NCI-H69 (cell line): ENCODE data around the gene FAF1.

ENCODE experiments used
- DNase-seq: peaks from one replicate; lab custom pipeline; 2025; lab: John Stamatoyannopoulos, UW

FAF1 gene

GRCh38 chr1:50700621-50701020 lies 259.4 kb downstream of the FAF1 start:
- DNase-seq = no peak

GRCh38 chr1:50700214-50700613 lies 259.9 kb downstream of the FAF1 start:
- DNase-seq = peak; percentile 98

GRCh38 chr1:50699795-50700194 lies 260.3 kb downstream of the FAF1 start:
- DNase-seq = no peak

GRCh38 chr1:50697440-50698421 lies 262.3 kb downstream of the FAF1 start:
- peak; percentile 44 for DNase-seq

GRCh38 chr1:50693829-50694228 lies 266.2 kb downstream of the FAF1 start:
- DNase-seq = no peak

GRCh38 chr1:50684185-50684584 lies 275.9 kb downstream of the FAF1 start:
- no peak for DNase-seq

- DNase-seq = peak; percentile 8
Measured at GRCh38 chr1:50681931-50682330, 278.1 kb downstream of the FAF1 start.

- DNase-seq = no peak
Measured at GRCh38 chr1:50667710-50668356, 292.2 kb downstream of the FAF1 start.

- no peak for DNase-seq
Measured at GRCh38 chr1:50667272-50667671, 292.8 kb downstream of the FAF1 start.

- DNase-seq = no peak
Measured at GRCh38 chr1:50666849-50667248, 293.2 kb downstream of the FAF1 start.

- DNase-seq = no peak
Measured at GRCh38 chr1:50665413-50665812, 294.7 kb downstream of the FAF1 start.

GRCh38 chr1:50661626-50662025 lies 298.4 kb downstream of the FAF1 start:
- DNase-seq = no peak

GRCh38 chr1:50659107-50659662 lies 300.9 kb downstream of the FAF1 start:
- DNase-seq = no peak

- DNase-seq = no peak
Measured at GRCh38 chr1:50658459-50659076, 301.5 kb downstream of the FAF1 start.

- DNase-seq = no peak
Measured at GRCh38 chr1:50656931-50657330, 303.1 kb downstream of the FAF1 start.

- peak; percentile 14 for DNase-seq
Measured at GRCh38 chr1:50651476-50652263, 308.4 kb downstream of the FAF1 start.

- DNase-seq = no peak
Measured at GRCh38 chr1:50646526-50646925, 313.5 kb downstream of the FAF1 start.

- DNase-seq = no peak
Measured at GRCh38 chr1:50645139-50645538, 314.9 kb downstream of the FAF1 start.

GRCh38 chr1:50644447-50645105 lies 315.5 kb downstream of the FAF1 start:
- no peak for DNase-seq

GRCh38 chr1:50637460-50637859 lies 322.6 kb downstream of the FAF1 start:
- DNase-seq = no peak

- no peak for DNase-seq
Measured at GRCh38 chr1:50634251-50634650, 325.8 kb downstream of the FAF1 start.
